NCI-H2029 treated with DMSO at 0.1 percent for 48 hours (cell line): ENCODE measurements around the gene TTC9.
A peak's percentile ranks its signal among the peaks of the same experiment; 100 is the strongest.

Experiments
- DNase-seq: peaks from one replicate; lab custom pipeline; 2025; lab: John Stamatoyannopoulos, UW

The TTC9 gene

GRCh38 chr14:70641548-70642302, at the start of gene TTC9:
Gene TTC9, plus strand, starts transcription at chr14:70641916. Its CDS starts 214 bp downstream, at chr14:70642130.
- no peak for DNase-seq

GRCh38 chr14:70594461-70594860, 47.3 kb upstream of the TTC9 start:
- no peak for DNase-seq

GRCh38 chr14:70595443-70596185, 46.1 kb upstream of the TTC9 start:
- DNase-seq: no peak

GRCh38 chr14:70597731-70598130, 44.0 kb upstream of the TTC9 start:
- DNase-seq: no peak

GRCh38 chr14:70599345-70599744, 42.4 kb upstream of the TTC9 start:
- no peak for DNase-seq

GRCh38 chr14:70600382-70601157, 41.1 kb upstream of the TTC9 start, which contains the start of gene MED6:
Gene MED6, minus strand, starts transcription at chr14:70600655. Its CDS starts 18 bp downstream, at chr14:70600637.
- peak; percentile 54 for DNase-seq

- no peak for DNase-seq
These were observed 40.6 kb upstream of the TTC9 start for GRCh38 chr14:70601162-70601561.

- DNase-seq: no peak
These were observed 39.5 kb upstream of the TTC9 start for GRCh38 chr14:70602254-70602653.

- DNase-seq: no peak
These were observed 30.5 kb upstream of the TTC9 start for GRCh38 chr14:70611216-70611615.

GRCh38 chr14:70616646-70617045, 25.1 kb upstream of the TTC9 start:
- no peak for DNase-seq

GRCh38 chr14:70618314-70618713, 23.4 kb upstream of the TTC9 start:
- DNase-seq: no peak

- no peak for DNase-seq
These were observed 22.0 kb upstream of the TTC9 start for GRCh38 chr14:70619708-70620107.

- DNase-seq: peak; percentile 11
These were observed 19.5 kb upstream of the TTC9 start for GRCh38 chr14:70622111-70622712.

- DNase-seq: no peak
These were observed 16.7 kb upstream of the TTC9 start for GRCh38 chr14:70624972-70625371.

- no peak for DNase-seq
These were observed 9.8 kb upstream of the TTC9 start for GRCh38 chr14:70631948-70632347.

- DNase-seq: no peak
These were observed 5.6 kb upstream of the TTC9 start for GRCh38 chr14:70635971-70636595.

- DNase-seq: no peak
These were observed 3.3 kb upstream of the TTC9 start for GRCh38 chr14:70638416-70638815.

- DNase-seq: no peak
These were observed 673 bp upstream of the TTC9 start for GRCh38 chr14:70640938-70641547.

GRCh38 chr14:70642303-70643235, 853 bp downstream of the TTC9 start:
- DNase-seq: peak; percentile 3

- DNase-seq: no peak
These were observed 2.3 kb downstream of the TTC9 start for GRCh38 chr14:70643967-70644366.
